MCF 10A (cell line): ENCODE data around the gene CYTH3. TPM values are rescaled to one million over a fixed set of nuclear protein-coding genes. Genes with fewer than 3 reads are reported as not detected.

Experiments used
- BruUV-seq: library from RNA; stranded (reverse); fragments of 400-500 nt; replicated peaks from 2 replicates; lab custom pipeline; 2021; lab: Mats Ljungman, UMichigan
- CTCF ChIA-PET: fragments of 300-600 bp; sonication (Branson Sonifier 250); formaldehyde crosslinking; extraction: SDS; loops from one replicate; lab custom pipeline; 2021; ENCODE audit warnings: antibody characterized with exemption, inconsistent platforms; lab: Yijun Ruan, JAX
- POLR2A ChIA-PET: fragments of 300-600, 350-650 bp; sonication (Branson Sonifier 250); formaldehyde crosslinking; extraction: SDS; loops from one replicate; lab custom pipeline; 2020; ENCODE audit warnings: antibody characterized with exemption, inconsistent platforms; lab: Yijun Ruan, JAX
- DNase-seq: peaks from one replicate; pipeline ENCODE4 v3.0.0-alpha.2; 2018; ENCODE audit not compliant: unreplicated experiment
- H3K27ac Mint-ChIP-seq: one replicate; pipeline ENCODE4 v1.8.0; 2022; ENCODE audit warnings: mild to moderate bottlenecking, low read depth, mixed read lengths; ENCODE audit not compliant: unreplicated experiment
- H3K27me3 Mint-ChIP-seq: one replicate; pipeline ENCODE4 v1.8.0; 2022; ENCODE audit warnings: mixed read lengths; ENCODE audit not compliant: insufficient read depth, unreplicated experiment
- H3K36me3 Mint-ChIP-seq: one replicate; pipeline ENCODE4 v1.8.0; 2022; ENCODE audit warnings: mild to moderate bottlenecking, moderate library complexity, mixed read lengths; ENCODE audit not compliant: insufficient read depth, unreplicated experiment
- H3K4me1 Mint-ChIP-seq: one replicate; pipeline ENCODE4 v1.8.0; 2022; ENCODE audit warnings: mixed read lengths; ENCODE audit not compliant: insufficient read depth, unreplicated experiment
- H3K4me3 Mint-ChIP-seq: one replicate; pipeline ENCODE4 v1.8.0; 2022; ENCODE audit warnings: mild to moderate bottlenecking, moderate library complexity, mixed read lengths; ENCODE audit not compliant: unreplicated experiment
- H3K9me3 Mint-ChIP-seq: one replicate; pipeline ENCODE4 v1.8.0; 2022; ENCODE audit warnings: mixed read lengths; ENCODE audit not compliant: unreplicated experiment
- CTCF ChIP-seq: fragments of 200-600 bp; IDR thresholded peaks from one replicate; pipeline ENCODE4 v1.8.0; 2022; ENCODE audit warnings: antibody characterized with exemption, mild to moderate bottlenecking; ENCODE audit not compliant: unreplicated experiment
- intact Hi-C: fragments of 100-400 bp; cut with micrococcal nuclease; formaldehyde crosslinking; loops from 2 replicates; pipeline ENCODE4 v1.14.1; 2022
- total RNA-seq: library from RNA; stranded (reverse); gene quantifications from 2 replicates; pipeline ENCODE4 v1.2.3, GENCODE V29; 2022

CYTH3 gene
- total RNA-seq, 1 experiment from 2014 or later: 23.5 TPM

DNA sequence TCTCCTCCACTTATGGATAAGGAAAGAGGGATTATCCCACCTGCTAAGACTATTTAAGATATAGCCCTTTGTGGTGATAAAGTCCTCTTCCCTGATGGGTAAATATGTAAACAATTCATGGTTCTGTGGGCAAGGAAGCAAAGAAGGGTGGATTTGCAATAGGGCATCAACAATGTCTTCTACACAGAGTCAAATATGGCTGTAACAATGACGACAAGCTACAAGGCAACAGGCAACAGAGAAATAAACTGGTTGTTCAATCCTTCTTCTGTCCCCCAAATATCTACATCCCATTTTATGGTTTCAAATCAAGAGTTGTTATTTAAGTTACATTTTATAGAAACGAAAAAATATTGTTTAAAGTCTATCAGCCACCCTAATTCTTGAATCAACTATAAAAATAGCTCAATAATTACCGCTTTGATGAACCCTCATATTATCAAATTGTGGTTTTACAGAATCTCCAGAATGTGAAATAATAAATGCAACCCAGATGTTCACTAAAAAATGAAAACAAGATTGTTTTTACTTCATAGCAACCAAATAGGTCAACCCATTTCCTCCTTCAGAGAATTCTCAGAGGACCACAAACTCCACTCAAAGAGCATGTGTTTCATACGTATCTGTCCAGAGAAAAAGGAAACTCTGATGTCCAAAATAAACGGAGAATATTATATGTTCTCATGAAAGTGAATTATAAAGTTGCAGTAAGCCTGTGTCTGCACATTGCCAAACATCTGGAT lies 13.8 kb downstream of the CYTH3 start:
- POLR2A ChIA-PET: interaction anchor here (0.5 to 3.4 kb wide), 2 partner anchors 8 to 12 kb away, joined by 6 to 17 read pairs; no protein-coding TSS in a partner anchor
- DNase-seq: no peak
- H3K4me1 Mint-ChIP-seq: peaks cover 22% of the 10 kb centered on the region
- H3K27ac Mint-ChIP-seq: no peak overlapping the region
- intact Hi-C loops: no loop called here
- TF ChIP-seq CTCF: no peak
- H3K36me3 Mint-ChIP-seq: no peaks in the 10 kb centered on the region
- H3K27me3 Mint-ChIP-seq: no peaks in the 10 kb centered on the region
- CTCF ChIA-PET: interaction anchor here (0.8 kb wide), 1 partner anchor 64 kb away, joined by 3 read pairs; no protein-coding TSS in a partner anchor
- no peaks in the 10 kb centered on the region for H3K9me3 Mint-ChIP-seq
- BruUV-seq: no TSS peak
- no peak overlapping the region for H3K4me3 Mint-ChIP-seq

DNA sequence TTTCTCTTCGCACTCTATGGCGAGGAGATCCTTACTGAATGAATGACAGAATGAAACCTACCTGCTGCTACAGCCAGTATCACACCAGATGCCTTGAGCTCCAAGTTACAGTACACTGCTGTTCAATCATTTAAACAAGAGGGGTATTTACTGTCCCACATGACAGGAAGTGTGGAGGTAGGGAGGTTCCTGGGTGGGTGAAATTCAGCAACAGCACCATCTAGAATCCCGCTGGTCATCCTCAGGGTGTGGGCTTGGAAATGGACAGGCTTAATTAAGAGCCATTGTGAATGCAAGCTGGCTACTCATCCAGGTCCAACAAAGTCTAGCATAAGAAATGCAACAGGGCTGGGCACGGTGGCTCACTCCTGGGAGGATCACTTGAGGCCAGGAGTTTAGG lies 14.7 kb downstream of the CYTH3 start:
- Mint-ChIP-seq H3K4me1 (peaks cover 27% of the 10 kb centered on the region), H3K9me3 (no peaks in the 10 kb centered on the region), H3K27me3 (no peaks in the 10 kb centered on the region), H3K4me3 (no peak overlapping the region), H3K27ac (no peak overlapping the region), H3K36me3 (no peaks in the 10 kb centered on the region)
- no peak for TF ChIP-seq CTCF
- CTCF ChIA-PET: interaction anchor here (0.8 kb wide), 1 partner anchor 65 kb away, joined by 3 read pairs; no protein-coding TSS in a partner anchor
- DNase-seq: no peak
- intact Hi-C loops: no loop called here
- no TSS peak for BruUV-seq
- POLR2A ChIA-PET: no interaction called here

GRCh38 chr7:6256677-6257535 lies 15.5 kb downstream of the CYTH3 start:
- POLR2A ChIA-PET: no interaction called here

More at GRCh38 chr7:6256677-6257535, 15.5 kb downstream of the CYTH3 start:
- no peak for TF ChIP-seq CTCF
- no peak for DNase-seq
- intact Hi-C loops: no loop called here
- CTCF ChIA-PET: no interaction called here
- H3K27ac Mint-ChIP-seq: no peak overlapping the region
- H3K4me3 Mint-ChIP-seq: no peak overlapping the region
- H3K36me3 Mint-ChIP-seq: no peaks in the 10 kb centered on the region
- H3K4me1 Mint-ChIP-seq: peaks cover 27% of the 10 kb centered on the region
- H3K27me3 Mint-ChIP-seq: no peaks in the 10 kb centered on the region
- no TSS peak for BruUV-seq
- H3K9me3 Mint-ChIP-seq: no peaks in the 10 kb centered on the region
